C1 segment of cervical spinal cord (tissue), 14 donors: Measurements from ENCODE around the gene C9orf85.
"Not testable (repeated sequence)": the region's sequence is repeated elsewhere in the genome, so short reads cannot be mapped to it uniquely, and the experiment has no call there.

Experiments used
- DNase-seq, 14 donors: peaks; one replicate each; lab custom pipeline; 2025; lab: John Stamatoyannopoulos, UW

The C9orf85 gene

GRCh38 chr9:71911061-71911907 lies at the start of gene C9orf85, which contains the start of gene ABHD17B:
TSS of gene C9orf85 (plus strand) at chr9:71911639. CDS start at chr9:71911735, 96 bp downstream.
TSS of gene ABHD17B (minus strand) at chr9:71911193. CDS start at chr9:71875080, 36,113 bp downstream.
- peak; percentile 96 to 100 (median 99) for DNase-seq

- DNase-seq, result no peak
Observed at GRCh38 chr9:71863631-71864030, 47.8 kb upstream of the C9orf85 start.

- DNase-seq, result no peak
Observed at GRCh38 chr9:71875345-71875744, 36.1 kb upstream of the C9orf85 start.

GRCh38 chr9:71876106-71876505 lies 35.3 kb upstream of the C9orf85 start:
- DNase-seq, result no peak

- DNase-seq, result no peak
Observed at GRCh38 chr9:71876829-71877228, 34.6 kb upstream of the C9orf85 start.

- DNase-seq, result no peak
Observed at GRCh38 chr9:71878327-71879274, 32.8 kb upstream of the C9orf85 start.

- DNase-seq, result no peak
Observed at GRCh38 chr9:71879644-71880174, 31.7 kb upstream of the C9orf85 start.

- DNase-seq, result no peak
Observed at GRCh38 chr9:71884005-71884404, 27.4 kb upstream of the C9orf85 start.

GRCh38 chr9:71885467-71885866 lies 26.0 kb upstream of the C9orf85 start:
- DNase-seq, result no peak

- no peak for DNase-seq
Observed at GRCh38 chr9:71886015-71886414, 25.4 kb upstream of the C9orf85 start.

- no peak for DNase-seq
Observed at GRCh38 chr9:71886541-71886940, 24.9 kb upstream of the C9orf85 start.

- no peak for DNase-seq
Observed at GRCh38 chr9:71887362-71887761, 24.1 kb upstream of the C9orf85 start.

GRCh38 chr9:71890042-71890679 lies 21.3 kb upstream of the C9orf85 start:
- no peak for DNase-seq

GRCh38 chr9:71891557-71892189 lies 19.8 kb upstream of the C9orf85 start:
- no peak for DNase-seq

- DNase-seq, result no peak
Observed at GRCh38 chr9:71895117-71895516, 16.3 kb upstream of the C9orf85 start.

GRCh38 chr9:71895955-71896354 lies 15.5 kb upstream of the C9orf85 start:
- no peak for DNase-seq

- no peak for DNase-seq
Observed at GRCh38 chr9:71896761-71897160, 14.7 kb upstream of the C9orf85 start.

- no peak for DNase-seq
Observed at GRCh38 chr9:71897577-71897976, 13.9 kb upstream of the C9orf85 start.

GRCh38 chr9:71898756-71899155 lies 12.7 kb upstream of the C9orf85 start:
- not testable (repeated sequence) for DNase-seq

GRCh38 chr9:71901695-71902597 lies 9.5 kb upstream of the C9orf85 start:
- no peak for DNase-seq
